AG09309 (cell line): ENCODE measurements around the gene VILL.

ENCODE experiments used
- DNase-seq: peaks from one replicate; pipeline ENCODE4 v3.0.0-alpha.2; 2010; ENCODE audit warnings: low read depth
- H3K4me3 ChIP-seq: 2 replicates; pipeline ENCODE4 v1.5.1; 2011; ENCODE audit warnings: mild to moderate bottlenecking, low read depth, low read length, moderate library complexity; ENCODE audit not compliant: control insufficient read depth
- CTCF ChIP-seq: IDR thresholded peaks from 2 replicates; pipeline ENCODE4 v1.5.1; 2011; ENCODE audit warnings: mild to moderate bottlenecking, low read depth, low read length, inconsistent platforms; ENCODE audit not compliant: insufficient read depth, control insufficient read depth; ENCODE audit errors: missing control alignments

The VILL gene

GRCh38 chr3:37963016-37963415, 27.6 kb upstream of the VILL start:
- TF ChIP-seq CTCF = no peak
- no peak overlapping the region for H3K4me3 ChIP-seq
- no peak for DNase-seq

DNA sequence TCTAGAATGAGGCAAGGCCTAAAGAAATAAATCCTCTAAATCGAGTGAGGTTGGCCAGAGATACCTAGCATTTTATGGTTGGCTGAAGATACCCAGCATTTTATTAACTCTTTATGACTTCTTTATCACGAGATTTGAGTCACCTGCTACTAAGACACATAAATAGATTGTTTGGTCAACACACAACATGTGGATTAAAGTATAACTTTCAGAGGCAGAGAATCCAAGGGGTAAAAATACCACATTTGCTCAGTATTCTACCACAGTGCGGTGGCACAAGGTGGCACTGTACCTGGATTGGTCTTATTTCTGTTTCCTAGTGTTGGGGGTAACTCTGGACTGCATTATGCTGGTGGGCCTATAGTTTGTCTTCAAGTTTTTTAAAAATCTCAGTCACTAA, 27.0 kb upstream of the VILL start:
- no peak for TF ChIP-seq CTCF
- no peak overlapping the region for H3K4me3 ChIP-seq
- DNase-seq = no peak

DNA sequence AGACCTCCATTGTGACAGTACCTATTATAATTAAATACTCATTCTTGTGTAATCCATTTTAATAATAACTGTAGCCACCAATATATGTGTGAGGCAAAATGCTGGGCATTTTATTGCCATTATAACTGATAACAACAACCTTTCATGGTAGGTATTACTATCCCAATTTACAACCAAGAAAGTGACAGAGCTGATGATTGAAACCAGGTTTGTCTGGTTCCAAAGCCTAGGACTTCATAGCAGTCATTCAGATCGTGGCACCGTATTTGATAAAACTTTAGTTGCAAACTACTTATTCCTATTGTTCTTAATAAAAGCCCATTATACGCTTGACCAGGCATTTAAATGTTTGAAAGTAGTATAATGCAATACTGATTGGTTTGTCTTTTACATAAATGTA, 26.4 kb upstream of the VILL start:
- TF ChIP-seq CTCF = no peak
- H3K4me3 ChIP-seq = no peak overlapping the region
- no peak for DNase-seq

DNA sequence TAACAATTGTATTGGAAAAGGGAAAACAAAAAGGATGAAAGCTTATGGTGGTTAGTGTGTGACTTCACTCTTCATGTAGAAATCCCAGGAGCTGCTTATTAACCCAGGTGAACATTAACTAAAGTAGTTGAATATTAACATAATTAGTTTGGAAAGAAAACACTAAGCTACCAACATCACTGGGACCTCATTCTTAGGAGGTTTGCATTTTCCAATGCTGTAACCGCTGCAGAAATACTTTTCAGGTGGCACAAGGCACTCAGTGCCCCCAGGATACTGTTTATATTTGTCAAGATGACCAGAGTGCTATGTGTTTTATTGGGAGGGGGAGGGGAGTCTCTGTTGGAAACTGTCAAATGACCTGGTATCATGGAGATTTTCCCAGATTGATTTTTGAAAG, 25.9 kb upstream of the VILL start:
- no peak overlapping the region for H3K4me3 ChIP-seq
- TF ChIP-seq CTCF = no peak
- no peak for DNase-seq

DNA sequence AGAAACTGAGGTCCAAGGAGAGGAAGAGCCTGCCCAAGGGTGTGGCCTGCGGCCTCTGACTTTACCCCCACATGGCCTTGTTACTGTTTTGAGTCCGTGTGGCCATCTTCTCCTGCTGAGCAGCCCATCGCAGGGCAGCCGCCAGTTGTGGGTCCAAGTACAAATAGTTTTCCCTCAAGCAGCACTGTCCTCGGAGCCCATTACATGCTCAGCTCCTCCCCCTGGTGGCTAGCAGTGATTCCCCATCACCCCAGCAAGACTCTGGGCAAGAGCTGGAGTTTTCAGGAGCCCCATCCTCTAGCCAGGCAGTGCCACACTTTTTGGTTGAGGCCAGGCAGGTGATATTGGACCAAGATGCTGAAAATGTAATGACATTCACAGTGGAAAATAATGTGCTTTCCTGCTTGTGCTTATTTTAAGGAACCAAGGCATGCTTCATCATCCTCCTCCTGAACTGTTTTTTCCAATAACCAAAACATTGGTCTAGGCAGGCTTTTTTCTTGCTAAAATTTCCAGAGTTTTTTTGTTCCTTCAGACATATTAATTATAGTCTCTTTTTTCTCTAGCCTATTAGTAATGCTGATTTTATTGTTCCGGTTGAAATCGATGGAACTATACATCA, 23.2 kb upstream of the VILL start:
- DNase-seq = peak; percentile 21
- H3K4me3 ChIP-seq = no peak overlapping the region
- peak; percentile 95 for TF ChIP-seq CTCF

DNA sequence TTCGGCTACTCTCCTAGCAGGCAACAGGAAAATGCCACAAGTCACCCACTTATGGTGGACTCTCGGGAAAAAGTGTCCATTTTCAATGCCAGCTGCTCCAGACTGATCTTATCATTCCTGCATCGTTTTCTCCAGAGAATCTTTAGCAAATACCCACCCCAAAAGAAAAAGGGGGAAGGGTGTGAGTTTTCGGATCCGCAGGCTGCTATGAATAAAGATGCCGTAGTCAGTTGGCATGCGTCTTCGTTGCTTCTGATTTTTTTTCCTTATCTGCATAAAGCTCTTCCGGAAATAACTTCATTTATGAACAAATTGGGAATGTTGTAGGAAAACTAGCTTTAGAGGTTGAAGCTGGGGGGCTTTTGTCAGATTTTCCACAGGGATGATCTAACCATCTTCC, 22.4 kb upstream of the VILL start:
- TF ChIP-seq CTCF = no peak

DNA sequence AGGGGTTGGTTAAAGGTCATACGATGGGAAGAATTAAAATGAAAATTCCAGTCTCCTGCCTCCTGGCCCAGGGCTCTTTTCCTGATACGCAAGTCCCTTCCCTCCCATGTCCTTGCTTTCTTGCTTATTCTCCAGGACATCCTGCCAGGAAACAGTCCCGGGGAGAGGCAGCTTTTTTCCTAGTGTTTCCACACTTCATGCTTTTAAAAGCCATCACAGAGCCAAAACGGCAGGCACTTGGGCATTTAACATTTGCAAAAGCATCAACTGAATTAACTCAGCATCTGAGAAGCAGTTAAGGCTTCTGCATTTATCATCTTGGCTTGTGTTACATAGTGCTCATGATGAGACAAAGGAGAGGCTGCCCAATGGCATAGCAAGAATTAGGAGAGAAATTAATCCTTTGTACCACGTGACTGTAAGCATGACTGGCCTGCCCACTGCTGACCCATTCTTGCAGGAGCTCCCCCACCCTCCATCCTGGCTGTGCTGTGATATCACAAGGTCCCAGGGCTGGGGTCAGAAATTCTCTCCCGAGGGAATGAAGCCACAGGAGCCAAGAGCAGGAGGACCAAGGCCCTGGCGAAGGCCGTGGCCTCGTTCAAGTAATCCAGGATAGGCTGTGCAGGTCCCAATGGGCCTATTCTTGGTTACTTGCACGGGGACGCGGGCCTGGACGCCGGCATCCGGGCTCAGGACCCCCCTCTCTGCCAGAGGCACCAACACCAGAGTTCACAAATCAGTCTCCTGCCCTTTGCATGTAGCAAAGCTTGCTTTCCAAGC, 21.6 kb upstream of the VILL start:
- DNase-seq = no peak
- H3K4me3 ChIP-seq = no peak overlapping the region
- no peak for TF ChIP-seq CTCF

More for the DNA sequence above, 22.4 kb upstream of the VILL start:
- no peak for DNase-seq
- H3K4me3 ChIP-seq = no peak overlapping the region
